ENCODE results near the gene ESCO1. TPM values are rescaled to one million over a fixed set of nuclear protein-coding genes. Genes with fewer than 3 reads are reported as not detected.

The ESCO1 gene
- total and polyA plus RNA-seq, 11 donors: 7.0 to 11.1 (median 9.1) TPM

- peaks cover 0 to 3% (median 0%) of the 10 kb centered on the region in 12 donors for H3K9me3 ChIP-seq
- TF ChIP-seq POLR2A (IDR thresholded peaks at IDR 0.05) (no peak), CTCF (IDR thresholded peaks at IDR 0.05) (no peak)
These were observed 86.8 kb downstream of the ESCO1 start for GRCh38 chr18:21513741-21514140.

DNA sequence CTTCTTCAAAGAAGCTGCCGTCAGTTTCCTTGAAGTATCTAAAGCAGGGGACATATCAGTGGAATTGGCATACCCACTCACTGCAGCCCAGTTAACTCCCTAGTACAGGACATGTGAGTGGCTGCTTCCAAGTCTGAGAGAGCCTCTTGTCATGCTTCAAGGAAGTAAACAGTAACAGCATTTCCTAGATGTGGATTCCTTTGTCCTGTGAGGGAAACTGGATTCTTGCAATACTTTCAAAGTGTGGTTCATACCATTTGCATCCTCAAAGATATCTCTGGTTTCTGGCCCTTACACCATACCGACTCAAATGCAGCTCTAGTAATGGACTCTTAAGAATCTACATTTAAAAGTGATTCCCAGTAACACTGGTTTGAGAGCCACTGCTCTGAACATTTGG, 87.2 kb downstream of the ESCO1 start:
- no peaks in the 10 kb centered on the region for H3K27me3 ChIP-seq
- ATAC-seq (no peak), DNase-seq (no peak)
- no peak for TF ChIP-seq CTCF (IDR thresholded peaks at IDR 0.05)
- TF ChIP-seq POLR2A (IDR thresholded peaks at IDR 0.05): no peak
- H3K4me1 ChIP-seq: no peaks in the 10 kb centered on the region
- H3K27ac ChIP-seq: no peak overlapping the region
- WGBS, 4 donors: 89 to 97% (median 95%) methylated on average over 2 of the region's 2 CpGs
- peaks cover 0 to 3% (median 0%) of the 10 kb centered on the region in 12 donors for H3K9me3 ChIP-seq
- peaks cover 0 to 37% (median 16%) of the 10 kb centered on the region in 9 donors for H3K36me3 ChIP-seq
- H3K4me3 ChIP-seq: no peak overlapping the region
- intact Hi-C loops (cut with DNase I): loop anchor here in 2 of 10 donors (10.0 kb wide), 2 partner anchors 108 to 318 kb away; no protein-coding TSS in a partner anchor

More at GRCh38 chr18:21513741-21514140, 86.8 kb downstream of the ESCO1 start:
- ATAC-seq: no peak
- Histone ChIP-seq H3K4me3 (no peak overlapping the region), H3K27me3 (no peaks in the 10 kb centered on the region), H3K4me1 (no peaks in the 10 kb centered on the region), H3K36me3 (peaks cover 0 to 39% (median 17%) of the 10 kb centered on the region in 9 donors), H3K27ac (no peak overlapping the region)
- no peak for DNase-seq
- WGBS, 4 donors: 94 to 98% (median 96%) methylated on average over 5 of the region's 5 CpGs
- intact Hi-C loops (cut with DNase I): loop anchor here in 2 of 10 donors (10.0 kb wide), 2 partner anchors 109 to 319 kb away; no protein-coding TSS in a partner anchor

DNA sequence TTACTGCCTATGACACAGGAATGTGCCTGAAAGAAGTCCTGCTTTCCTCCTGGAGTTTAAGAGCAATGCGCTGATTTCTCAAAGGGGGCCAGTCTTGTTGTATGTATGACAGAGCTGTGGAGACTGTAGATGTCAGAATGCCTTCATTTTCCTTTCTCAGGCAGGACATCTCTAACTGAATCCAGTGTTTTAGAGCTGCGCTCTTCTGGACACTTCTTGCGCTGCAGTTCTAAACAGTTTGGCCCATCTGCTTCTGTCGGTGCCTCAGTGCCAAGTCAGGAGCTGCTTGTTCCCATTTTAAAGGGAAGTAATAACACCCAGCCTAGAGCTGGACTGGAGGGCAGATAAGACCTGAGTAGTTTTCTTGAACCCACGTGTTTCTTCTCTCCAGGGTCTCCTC, 91.4 kb downstream of the ESCO1 start:
- ATAC-seq (no peak), DNase-seq (no peak)
- peaks cover 0 to 3% (median 0%) of the 10 kb centered on the region in 12 donors for H3K9me3 ChIP-seq
- H3K27me3 ChIP-seq: no peaks in the 10 kb centered on the region
- intact Hi-C loops (cut with DNase I): loop anchor here in 1 of 10 donors (10.0 kb wide), 2 partner anchors 64 to 284 kb away; no protein-coding TSS in a partner anchor
- no peak overlapping the region for H3K4me3 ChIP-seq
- TF ChIP-seq CTCF (IDR thresholded peaks at IDR 0.05): no peak
- TF ChIP-seq POLR2A (IDR thresholded peaks at IDR 0.05): no peak
- no peaks in the 10 kb centered on the region for H3K4me1 ChIP-seq
- WGBS, 4 donors: 84 to 90% (median 87%) methylated on average over 5 of the region's 5 CpGs
- H3K27ac ChIP-seq: no peak overlapping the region
- peaks cover 0 to 14% (median 6%) of the 10 kb centered on the region in 9 donors for H3K36me3 ChIP-seq

DNA sequence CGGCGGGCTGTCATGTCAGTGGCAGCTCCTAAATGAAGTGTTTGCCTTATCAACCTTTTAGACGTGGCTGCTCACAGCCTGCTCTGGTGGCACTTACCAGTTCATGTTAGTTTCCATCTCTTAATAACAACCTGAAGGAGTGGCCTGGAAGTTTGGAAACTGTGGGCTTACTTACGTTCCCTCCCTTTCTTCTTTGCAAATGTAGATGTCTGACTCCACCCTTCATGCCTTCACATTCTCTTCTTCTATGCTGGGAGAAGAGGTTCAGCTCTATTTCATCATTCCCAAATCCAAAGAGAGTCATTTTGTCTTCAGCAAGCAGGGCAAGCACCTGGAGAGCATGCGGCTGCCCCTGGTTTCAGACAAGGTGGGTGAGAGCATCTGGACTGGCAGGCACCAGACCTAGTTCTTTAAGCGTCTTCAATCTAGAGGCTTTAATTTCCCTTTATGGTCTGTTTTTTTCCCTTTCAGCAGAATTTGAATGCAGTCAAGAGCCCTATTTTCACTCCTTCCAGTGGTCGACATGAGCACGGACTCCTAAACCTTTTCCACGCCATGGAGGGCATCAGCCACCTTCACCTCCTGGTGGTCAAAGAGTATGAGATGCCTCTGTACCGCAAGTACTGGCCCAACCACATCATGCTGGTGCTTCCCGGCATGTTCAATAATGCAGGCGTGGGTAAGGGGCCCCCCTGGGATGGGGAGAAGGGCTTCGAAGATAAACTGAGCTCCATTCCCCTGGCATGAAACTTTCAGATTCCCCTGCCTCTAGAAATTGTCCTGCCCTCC, 92.4 kb downstream of the ESCO1 start:
- DNase-seq (no peak), ATAC-seq (peak in 1 of 4 donors; percentile 7)
- WGBS, 4 donors: 81 to 89% (median 85%) methylated on average over 13 of the region's 13 CpGs
- intact Hi-C loops (cut with DNase I): loop anchor here in 1 of 10 donors (10.0 kb wide), 2 partner anchors 63 to 283 kb away; no protein-coding TSS in a partner anchor
- Histone ChIP-seq H3K27me3 (no peaks in the 10 kb centered on the region), H3K9me3 (peaks cover 0 to 3% (median 0%) of the 10 kb centered on the region in 12 donors), H3K4me1 (no peaks in the 10 kb centered on the region), H3K4me3 (no peak overlapping the region), H3K27ac (no peak overlapping the region), H3K36me3 (peaks cover 0 to 6% (median 0%) of the 10 kb centered on the region in 9 donors)
- TF ChIP-seq CTCF (IDR thresholded peaks at IDR 0.05) (no peak), POLR2A (IDR thresholded peaks at IDR 0.05) (no peak)
